HG03175 (cell line): Measurements from ENCODE around the gene ESD.
"Not testable (repeated sequence)": the region's sequence is repeated elsewhere in the genome, so short reads cannot be mapped to it uniquely, and the experiment has no call there.

Experiments
- ATAC-seq: cut with Tn5 transposase; IDR thresholded peaks from one replicate; pipeline ENCODE4 v1.9.1; 2021; ENCODE audit warnings: mild to moderate bottlenecking, moderate library complexity; ENCODE audit not compliant: unreplicated experiment

The ESD gene

GRCh38 chr13:46796129-46796514 is 839 bp downstream of the ESD start:
- ATAC-seq: no peak

GRCh38 chr13:46795321-46795720 is 1.6 kb downstream of the ESD start:
- ATAC-seq: no peak

DNA sequence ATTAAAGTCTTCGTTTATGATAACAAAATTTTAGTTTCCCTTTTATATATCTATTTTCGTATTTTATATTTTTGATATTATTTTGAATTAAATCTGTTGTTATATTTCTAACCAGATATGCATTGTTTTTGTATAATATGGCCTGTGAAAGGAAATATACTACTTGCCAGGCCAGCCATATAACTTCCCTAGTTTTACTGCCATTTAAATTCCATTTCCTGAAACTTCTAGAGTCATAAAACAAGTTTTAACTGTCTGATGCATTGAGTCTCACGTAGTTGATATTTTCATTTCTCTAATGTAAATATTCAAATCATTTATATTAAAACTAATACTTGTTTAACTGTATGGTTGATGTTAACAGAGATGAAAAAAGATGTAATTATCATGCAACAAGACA is 13.5 kb downstream of the ESD start:
- no peak for ATAC-seq

GRCh38 chr13:46782691-46783090 is 14.3 kb downstream of the ESD start:
- ATAC-seq: no peak

DNA sequence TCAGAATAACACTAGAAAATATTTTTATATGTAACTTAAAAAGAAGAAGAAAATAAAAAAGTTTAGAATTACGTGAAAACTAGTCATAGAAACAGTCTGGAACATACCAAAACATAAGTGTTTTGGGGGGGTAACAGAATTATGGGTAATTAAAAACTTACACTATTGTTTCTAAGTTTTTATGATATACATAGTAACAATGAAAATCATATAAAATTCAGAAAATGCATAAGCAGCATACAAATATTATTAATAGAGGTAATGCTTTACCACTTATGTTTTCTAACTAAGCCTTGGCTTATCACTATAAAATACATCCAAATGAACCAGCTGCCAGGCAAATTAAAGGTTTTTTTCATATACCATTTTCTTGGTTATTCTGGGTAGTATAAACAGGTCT is 14.9 kb downstream of the ESD start:
- ATAC-seq: no peak

DNA sequence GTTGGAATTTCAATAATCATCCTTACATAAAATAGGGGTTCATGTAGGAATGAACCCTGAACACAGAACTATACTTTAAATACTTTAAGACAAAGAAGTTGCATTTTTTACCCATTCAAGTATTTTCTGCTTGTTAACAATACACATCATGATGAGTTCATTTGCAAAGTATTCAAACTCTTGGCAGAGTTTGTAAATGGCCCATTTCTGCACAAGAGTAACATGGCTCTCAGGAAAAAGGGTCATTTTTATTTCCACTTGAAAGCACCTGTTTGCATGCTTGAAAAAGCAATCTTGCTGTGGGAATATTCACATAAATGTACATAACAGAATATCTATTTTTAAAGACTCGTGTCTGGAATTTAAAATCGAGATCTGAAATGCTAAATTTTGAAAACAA is 18.1 kb downstream of the ESD start:
- no peak for ATAC-seq

GRCh38 chr13:46778095-46778494 is 18.9 kb downstream of the ESD start:
- ATAC-seq: no peak

- no peak for ATAC-seq
Observed at GRCh38 chr13:46775385-46776107, 21.4 kb downstream of the ESD start.

GRCh38 chr13:46773541-46773940 is 23.4 kb downstream of the ESD start:
- ATAC-seq: no peak

DNA sequence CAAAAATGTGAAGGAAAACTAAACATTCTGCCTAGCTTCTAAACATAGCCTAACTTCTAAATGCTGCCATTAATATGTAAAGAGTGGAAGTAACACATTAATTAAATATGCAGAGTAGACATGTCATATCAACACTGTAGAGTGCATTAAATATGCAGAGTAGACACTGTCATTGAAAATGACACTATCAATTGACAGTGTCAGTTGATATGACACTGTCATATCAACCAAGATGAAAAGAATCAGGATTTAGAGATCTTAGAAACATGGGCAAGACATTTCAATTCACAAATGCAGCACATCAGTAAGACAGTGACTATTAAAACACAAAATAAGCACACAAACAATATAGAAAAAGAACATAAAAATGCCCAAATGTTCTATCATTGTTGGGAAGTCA is 25.3 kb downstream of the ESD start:
- no peak for ATAC-seq

- ATAC-seq: not testable (repeated sequence)
Observed at GRCh38 chr13:46769925-46770324, 27.0 kb downstream of the ESD start.

GRCh38 chr13:46761866-46762265 is 35.1 kb downstream of the ESD start:
- no peak for ATAC-seq

DNA sequence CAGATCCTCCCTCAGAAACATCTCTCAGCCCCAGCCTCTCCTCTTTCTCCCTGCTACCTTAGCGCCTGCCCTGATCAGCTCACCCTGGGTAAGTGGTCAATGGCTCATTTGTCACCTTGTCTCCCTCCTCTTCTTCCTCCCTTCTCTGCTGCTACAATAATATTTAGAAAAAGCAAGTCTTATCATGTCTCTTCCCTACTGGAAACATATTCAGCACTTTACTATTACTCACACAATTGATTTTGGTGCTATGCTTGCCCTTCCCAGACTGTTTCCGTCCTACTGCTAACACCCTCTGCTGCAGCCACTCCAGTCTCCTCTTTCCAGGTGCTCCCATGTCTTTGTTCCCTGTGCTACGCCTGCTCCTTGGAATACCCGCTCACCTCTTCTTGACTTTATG is 35.8 kb downstream of the ESD start:
- no peak for ATAC-seq

- no peak for ATAC-seq
Observed at GRCh38 chr13:46759846-46760245, 37.1 kb downstream of the ESD start.

GRCh38 chr13:46757640-46758039 is 39.3 kb downstream of the ESD start:
- ATAC-seq: no peak

DNA sequence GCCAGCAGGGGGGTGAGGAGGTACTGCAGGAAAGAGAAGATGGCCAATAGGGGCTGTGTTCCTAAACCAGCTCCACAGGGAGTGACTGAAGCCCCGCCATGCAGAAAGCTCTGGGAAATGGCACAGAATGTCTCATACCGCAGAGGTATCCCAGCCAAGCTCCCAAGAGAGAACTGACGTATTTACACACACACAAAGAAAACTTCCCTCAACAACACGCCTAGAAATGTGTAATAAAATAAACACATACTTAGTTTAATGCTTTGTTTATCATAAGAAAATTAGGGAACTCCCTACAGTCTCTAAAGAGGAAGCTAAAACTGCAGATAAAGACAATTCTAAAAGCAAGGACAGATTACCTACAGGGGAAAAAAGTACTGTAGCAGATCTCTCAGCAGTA is 40.0 kb downstream of the ESD start:
- ATAC-seq: no peak

DNA sequence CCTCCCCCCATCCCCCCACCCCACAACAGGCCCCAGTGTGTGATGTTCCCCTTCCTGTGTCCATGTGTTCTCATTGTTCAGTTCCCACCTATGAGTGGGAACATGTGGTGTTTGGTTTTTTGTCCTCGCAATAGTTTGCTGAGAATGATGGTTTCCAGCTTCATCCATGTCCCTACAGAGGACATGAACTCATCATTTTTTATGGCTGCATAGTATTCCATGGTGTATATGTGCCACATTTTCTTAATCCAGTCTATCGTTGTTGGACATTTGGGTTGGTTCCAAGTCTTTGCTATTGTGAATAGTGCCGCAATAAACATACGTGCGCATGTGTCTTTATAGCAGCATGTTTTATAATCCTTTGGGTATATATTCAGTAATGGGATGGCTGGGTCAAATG is 41.5 kb downstream of the ESD start:
- not testable (repeated sequence) for ATAC-seq

DNA sequence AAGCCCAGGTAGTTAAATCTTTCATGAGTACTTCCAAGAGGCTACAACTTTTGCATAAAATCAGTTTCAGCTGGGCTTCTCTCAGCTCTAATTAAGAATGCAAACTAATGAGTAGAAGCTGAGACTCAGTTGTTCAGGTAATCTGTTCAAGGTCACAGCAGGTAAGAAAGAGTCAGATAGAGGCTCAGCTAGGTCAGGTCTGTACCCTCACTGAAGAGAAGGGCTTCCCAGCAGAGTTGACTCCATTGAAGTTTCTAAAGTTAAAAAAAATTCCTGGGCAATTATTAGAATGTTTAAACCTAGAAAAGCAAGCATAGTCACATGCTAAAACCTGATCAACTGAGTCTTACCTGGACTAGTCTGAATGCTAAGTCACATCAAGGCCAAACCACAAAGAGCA is 42.1 kb downstream of the ESD start:
- ATAC-seq: no peak

- ATAC-seq: no peak
Observed at GRCh38 chr13:46753917-46754316, 43.0 kb downstream of the ESD start.

GRCh38 chr13:46753137-46753536 is 43.8 kb downstream of the ESD start:
- ATAC-seq: no peak

GRCh38 chr13:46751811-46752635 is 44.9 kb downstream of the ESD start:
- ATAC-seq: peak; percentile 87

DNA sequence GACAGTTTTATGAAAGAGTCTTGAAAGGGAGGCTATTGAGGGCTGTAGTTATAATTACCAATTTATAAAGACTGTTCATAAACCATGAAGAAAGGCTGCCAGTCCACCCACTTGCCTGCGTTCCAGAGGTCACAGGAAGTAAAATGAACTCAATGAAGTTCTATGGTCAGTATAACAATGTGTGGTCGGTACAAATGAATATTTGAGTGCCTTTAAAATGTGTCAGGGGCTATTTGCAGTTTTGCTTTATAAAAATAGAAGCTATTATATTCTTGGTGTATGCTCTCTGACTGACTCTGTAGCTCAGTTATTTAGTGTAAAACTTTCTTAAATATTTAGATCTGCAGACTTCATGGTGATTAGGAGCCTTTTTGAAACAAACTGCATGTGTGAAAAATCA is 47.0 kb downstream of the ESD start:
- ATAC-seq: no peak
